Activated CD4-positive, CD25-positive, alpha-beta regulatory T cell treated with anti-CD3 and anti-CD28 coated beads, Interleukin-2, amount 50 U/mL, for 24 hours (primary cell): ENCODE measurements around the gene AMT.

Experiments
- ATAC-seq, 2 donors: fragments of 150-1000 bp; cut with Tn5 transposase; one replicate each; pipeline ENCODE4 v1.10.0; 2021; ENCODE audit warnings: mild to moderate bottlenecking in 1 of 2, moderate library complexity in 1 of 2

AMT gene

GRCh38 chr3:49387721-49388120 is 34.6 kb downstream of the AMT start:
- peak; percentile 81 to 86 for ATAC-seq

- ATAC-seq: no peak
Measured at GRCh38 chr3:49386056-49386756, 36.1 kb downstream of the AMT start.

- no peak for ATAC-seq
Measured at GRCh38 chr3:49385617-49386016, 36.7 kb downstream of the AMT start.

- ATAC-seq: no peak
Measured at GRCh38 chr3:49383387-49383786, 38.9 kb downstream of the AMT start.

- ATAC-seq: no peak
Measured at GRCh38 chr3:49378249-49378895, 43.9 kb downstream of the AMT start.

- ATAC-seq: peak; percentile 93 to 95
Measured at GRCh38 chr3:49377483-49377882, 44.8 kb downstream of the AMT start.

GRCh38 chr3:49371946-49372345 is 50.3 kb downstream of the AMT start:
- no peak for ATAC-seq

- ATAC-seq: no peak
Measured at GRCh38 chr3:49370585-49371290, 51.5 kb downstream of the AMT start.
